ENCODE results near the gene GHRH.

GHRH gene

DNA sequence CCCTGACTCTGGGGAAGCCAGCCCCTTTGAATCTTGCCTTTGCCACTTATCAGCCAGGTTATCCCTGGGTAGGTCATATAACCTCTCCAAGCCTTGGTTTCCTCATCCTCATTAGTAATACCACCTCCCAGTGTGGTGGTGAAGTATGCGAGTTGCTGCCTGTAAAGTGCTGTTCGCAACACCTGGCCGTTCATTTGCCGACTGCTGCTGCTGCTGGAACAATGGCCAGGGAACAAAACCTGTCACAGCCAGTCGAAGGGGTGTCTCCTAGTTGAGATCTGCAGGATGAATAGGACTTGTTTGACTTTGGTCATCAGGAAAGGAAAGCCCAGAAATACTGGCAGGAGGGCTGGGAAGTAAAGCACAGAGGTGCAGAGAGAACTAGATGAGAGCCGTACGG is 34.0 kb upstream of the GHRH start:
- Mint-ChIP-seq H3K27ac (peak overlapping the region in 1 of 2 donors; percentile 68), H3K27me3 (no peaks in the 10 kb centered on the region), H3K4me3 (no peak overlapping the region), H3K9me3 (peaks cover 0 to 10% of the 10 kb centered on the region in 2 donors), H3K4me1 (peaks cover 51% of the 10 kb centered on the region)
- DNase-seq (no peak), ATAC-seq (no peak)

DNA sequence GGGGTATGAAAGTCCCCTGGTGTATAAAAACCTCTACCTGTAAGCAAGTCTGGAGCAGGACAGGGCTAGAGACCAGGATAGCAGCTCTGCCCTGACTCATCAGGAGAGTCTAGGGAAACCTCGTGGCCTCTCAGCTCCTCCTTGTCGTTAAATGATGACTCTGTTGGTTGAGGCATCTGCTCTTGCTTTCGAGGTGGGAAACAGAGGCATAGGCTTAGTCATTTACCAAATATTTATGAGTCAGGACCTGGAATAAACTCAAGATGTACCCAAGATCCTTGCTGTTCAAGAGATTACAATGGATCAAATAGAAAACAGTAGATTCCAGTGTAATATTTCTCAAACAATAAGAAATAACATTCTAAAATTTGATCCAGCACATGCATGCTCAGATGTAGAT is 33.4 kb upstream of the GHRH start:
- ATAC-seq = peak; percentile 71
- Mint-ChIP-seq H3K4me3 (no peak overlapping the region), H3K27me3 (no peaks in the 10 kb centered on the region), H3K27ac (no peak overlapping the region), H3K9me3 (peaks cover 0 to 10% of the 10 kb centered on the region in 2 donors), H3K4me1 (peaks cover 47% of the 10 kb centered on the region)
- DNase-seq = no peak

DNA sequence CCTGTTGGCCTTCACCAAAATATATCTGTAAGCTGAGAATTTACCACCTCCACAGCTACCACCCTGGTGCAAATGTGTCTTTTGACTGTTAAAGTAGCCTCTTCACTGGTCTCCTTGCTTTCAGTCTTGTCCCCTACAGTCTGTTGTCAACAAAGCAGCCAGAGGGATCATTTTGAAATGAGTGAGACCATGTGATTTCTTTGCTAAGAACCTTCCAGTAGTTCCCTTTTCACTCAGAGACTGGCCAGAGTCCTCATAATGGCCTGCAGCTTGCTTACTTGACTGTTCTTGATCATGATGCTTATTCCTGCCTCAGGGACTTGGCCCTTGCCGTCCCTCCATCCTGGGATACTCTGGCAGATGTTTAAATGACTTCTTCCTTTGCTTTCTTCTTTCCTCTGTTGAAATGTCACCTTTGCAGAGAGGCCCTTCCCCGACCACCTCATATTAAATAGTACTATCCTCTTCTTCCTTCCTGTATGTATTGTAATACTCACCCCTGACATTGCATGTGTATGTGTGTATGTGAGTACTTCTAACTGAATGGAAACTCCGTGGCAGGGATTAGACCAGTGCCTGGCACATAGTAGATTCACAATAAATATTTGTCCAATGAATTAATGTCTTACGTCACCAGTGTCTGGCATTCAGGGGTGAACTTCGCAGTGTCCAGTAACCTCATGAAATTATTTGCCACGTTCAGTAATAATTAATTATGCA is 32.8 kb upstream of the GHRH start:
- H3K4me1 Mint-ChIP-seq = peaks cover 41% of the 10 kb centered on the region
- peaks cover 0 to 10% of the 10 kb centered on the region in 2 donors for H3K9me3 Mint-ChIP-seq
- no peak overlapping the region for H3K4me3 Mint-ChIP-seq
- DNase-seq (no peak), ATAC-seq (no peak)
- no peak overlapping the region for H3K27ac Mint-ChIP-seq
- no peaks in the 10 kb centered on the region for H3K27me3 Mint-ChIP-seq

DNA sequence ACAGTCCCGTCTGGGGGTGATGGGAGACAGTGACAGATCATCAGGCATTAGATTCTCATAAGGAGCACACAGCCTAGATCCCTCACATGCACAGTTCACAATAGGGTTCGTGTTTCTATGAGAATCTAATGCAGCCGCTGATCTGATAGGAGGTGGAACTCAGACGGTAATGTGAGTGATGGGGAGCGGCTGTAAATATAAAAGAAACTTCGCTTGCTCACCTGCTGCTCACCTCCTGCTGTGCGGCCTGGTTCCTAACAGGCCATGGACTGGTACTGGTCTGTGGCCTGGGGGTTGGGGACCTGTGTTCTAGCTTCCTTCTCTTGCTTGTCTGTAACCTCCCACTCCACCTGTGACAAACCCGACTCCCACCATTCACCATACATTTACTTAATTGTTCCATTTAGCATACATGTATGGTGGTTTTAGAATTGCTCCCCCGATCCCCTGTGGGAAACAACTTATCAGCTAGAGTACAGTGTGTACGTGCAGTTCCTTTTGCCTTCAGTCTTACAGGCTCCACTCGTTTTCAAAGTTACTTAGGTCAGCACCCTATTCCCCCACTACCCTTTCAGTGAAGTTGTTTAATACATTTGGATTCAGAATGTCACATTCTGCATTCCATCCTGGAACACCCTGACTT is 31.8 kb upstream of the GHRH start:
- H3K9me3 Mint-ChIP-seq = peaks cover 0 to 10% of the 10 kb centered on the region in 2 donors
- H3K27ac Mint-ChIP-seq = no peak overlapping the region
- no peak overlapping the region for H3K4me3 Mint-ChIP-seq
- H3K27me3 Mint-ChIP-seq = no peaks in the 10 kb centered on the region
- peaks cover 43% of the 10 kb centered on the region for H3K4me1 Mint-ChIP-seq
- ATAC-seq (no peak), DNase-seq (no peak)

DNA sequence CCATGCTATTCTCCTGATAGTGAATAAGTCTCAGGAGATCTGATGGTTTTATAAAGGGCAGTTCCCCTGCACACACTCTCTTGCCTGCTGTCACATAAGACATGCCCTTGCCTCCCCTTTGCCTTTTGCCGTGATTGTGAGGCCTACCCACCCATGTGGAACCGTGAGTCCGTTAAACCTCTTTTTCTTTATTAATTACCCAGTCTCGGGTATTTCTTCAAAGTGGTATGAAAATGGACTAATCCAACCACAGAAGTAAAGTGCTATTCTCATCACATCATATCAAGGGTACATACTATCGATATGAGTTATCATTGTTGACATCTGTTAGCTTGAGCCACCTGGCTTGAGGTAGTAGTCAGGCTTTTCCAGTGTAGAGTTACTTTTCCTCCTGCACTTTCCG is 30.1 kb upstream of the GHRH start:
- H3K27me3 Mint-ChIP-seq = no peaks in the 10 kb centered on the region
- DNase-seq (no peak), ATAC-seq (no peak)
- peaks cover 0 to 10% of the 10 kb centered on the region in 2 donors for H3K9me3 Mint-ChIP-seq
- H3K4me1 Mint-ChIP-seq = peaks cover 44% of the 10 kb centered on the region
- H3K27ac Mint-ChIP-seq = no peak overlapping the region
- H3K4me3 Mint-ChIP-seq = peak overlapping the region; percentile 20 to 41

DNA sequence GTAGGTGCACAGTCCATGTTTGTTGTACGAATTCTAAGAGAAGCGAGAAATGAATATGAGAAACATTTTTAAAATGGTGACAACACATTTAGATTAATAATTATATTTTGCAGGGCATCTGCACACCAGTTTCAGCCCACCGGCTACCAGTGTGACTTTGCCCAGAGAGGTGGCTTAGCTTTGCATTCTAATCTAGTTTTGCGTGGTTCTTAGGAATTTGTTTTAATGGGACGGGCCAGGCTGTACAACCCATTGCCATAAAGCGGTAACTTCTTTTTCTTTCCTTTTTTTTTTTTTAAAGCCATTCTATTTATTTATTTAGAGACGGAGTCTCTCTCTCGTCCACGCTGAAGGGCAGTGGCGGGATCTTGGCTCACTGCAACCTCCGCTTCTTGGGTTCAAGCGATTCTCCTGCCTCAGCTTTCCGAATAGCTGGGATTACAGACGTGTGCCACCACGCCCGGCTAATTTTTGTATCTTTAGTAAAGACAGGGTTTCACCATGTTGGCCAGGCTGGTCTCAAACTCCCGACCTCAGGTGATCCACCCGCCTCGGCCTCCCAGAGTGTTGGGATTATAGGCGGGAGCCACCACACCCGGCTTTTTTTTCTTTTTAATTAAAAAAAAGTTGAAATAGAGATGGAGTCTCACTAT is 28.7 kb upstream of the GHRH start:
- H3K9me3 Mint-ChIP-seq = peaks cover 0 to 10% of the 10 kb centered on the region in 2 donors
- no peak for ATAC-seq
- no peak for DNase-seq
- H3K4me3 Mint-ChIP-seq = peak overlapping the region; percentile 92 to 94
- peak overlapping the region; percentile 95 to 97 for H3K27ac Mint-ChIP-seq
- H3K27me3 Mint-ChIP-seq = no peaks in the 10 kb centered on the region
- H3K4me1 Mint-ChIP-seq = peaks cover 38% of the 10 kb centered on the region

DNA sequence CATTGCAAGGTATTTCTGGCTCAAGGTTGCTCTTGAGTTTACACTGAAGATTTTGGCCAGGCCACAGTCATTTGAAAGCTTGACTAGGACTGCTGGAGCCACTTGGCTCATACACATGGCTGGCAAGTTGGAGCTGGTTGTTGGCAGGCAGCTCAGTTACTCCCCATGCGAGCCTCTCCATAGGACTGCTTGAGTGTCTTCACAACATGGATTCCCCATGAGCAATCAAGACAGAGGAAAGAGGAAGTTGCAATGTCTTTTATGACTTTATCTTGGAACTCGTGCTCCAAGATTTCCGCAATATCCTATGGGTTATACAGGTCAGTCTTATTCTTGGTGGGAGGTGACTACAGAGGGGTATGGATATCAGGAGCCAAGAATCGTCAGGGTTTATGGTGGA is 26.5 kb upstream of the GHRH start:
- no peak overlapping the region for H3K27ac Mint-ChIP-seq
- H3K9me3 Mint-ChIP-seq = peaks cover 0 to 4% of the 10 kb centered on the region in 2 donors
- no peak for DNase-seq
- no peak for ATAC-seq
- H3K4me1 Mint-ChIP-seq = peaks cover 20% of the 10 kb centered on the region
- no peaks in the 10 kb centered on the region for H3K27me3 Mint-ChIP-seq
- no peak overlapping the region for H3K4me3 Mint-ChIP-seq

DNA sequence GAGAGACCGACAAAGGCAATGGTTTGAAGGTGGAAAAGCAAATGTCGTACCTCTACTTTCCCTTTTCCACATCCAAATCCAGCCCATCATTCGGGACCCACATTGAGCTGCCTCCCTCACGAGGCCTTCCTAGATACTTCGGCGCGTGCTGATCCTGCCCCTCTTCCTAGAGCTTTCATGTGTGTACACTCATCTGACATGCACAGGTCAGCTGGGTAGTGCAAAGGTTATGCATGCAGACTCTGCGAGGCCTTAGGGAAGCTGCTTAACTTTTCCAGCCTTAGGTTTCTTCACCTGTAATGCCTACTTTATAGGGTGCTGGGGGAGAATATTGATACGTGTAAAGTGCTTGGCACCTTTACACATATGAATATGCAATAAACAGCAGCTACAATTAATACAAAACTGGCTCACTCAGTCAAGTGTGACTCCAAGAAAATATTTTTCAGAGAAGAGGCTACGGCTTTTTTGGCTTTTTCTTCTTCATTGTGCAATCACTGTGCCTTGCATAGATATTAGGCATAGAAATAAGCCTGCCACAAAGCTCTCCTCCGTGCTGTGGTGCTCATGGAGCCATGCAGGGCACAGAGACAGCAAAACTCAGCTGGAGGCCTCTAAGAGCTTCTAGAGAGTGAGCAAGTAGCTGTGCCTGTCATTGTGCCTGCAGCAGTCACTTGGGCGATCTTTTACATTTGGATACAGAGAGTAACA is 24.2 kb upstream of the GHRH start:
- H3K27me3 Mint-ChIP-seq = no peaks in the 10 kb centered on the region
- H3K27ac Mint-ChIP-seq = no peak overlapping the region
- no peaks in the 10 kb centered on the region for H3K9me3 Mint-ChIP-seq
- no peak overlapping the region for H3K4me3 Mint-ChIP-seq
- DNase-seq (no peak), ATAC-seq (no peak)
- H3K4me1 Mint-ChIP-seq = peaks cover 9% of the 10 kb centered on the region

DNA sequence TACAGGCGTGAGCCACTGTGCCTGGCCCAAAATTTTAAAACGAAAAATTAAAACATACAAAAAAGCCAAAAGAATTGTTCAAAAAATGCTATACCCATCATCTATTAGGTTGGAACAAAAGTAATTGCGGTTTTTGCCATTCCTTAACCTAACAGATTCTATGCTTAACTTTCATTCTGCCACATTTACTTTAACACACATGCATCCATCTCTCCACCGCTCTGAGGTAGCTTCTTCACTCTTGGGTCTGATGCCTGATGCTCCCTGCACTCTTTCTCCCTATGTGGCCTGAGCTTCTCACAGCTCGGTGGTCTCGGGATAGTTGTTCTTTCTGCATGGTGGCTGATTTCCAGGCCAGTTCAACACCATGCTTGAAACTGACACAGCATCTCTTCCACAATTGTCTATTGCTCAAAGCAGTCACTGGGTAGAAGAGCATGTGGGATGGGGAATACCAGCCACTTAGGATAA is 23.1 kb upstream of the GHRH start:
- Mint-ChIP-seq H3K9me3 (no peaks in the 10 kb centered on the region), H3K27ac (no peak overlapping the region), H3K4me1 (peaks cover 5% of the 10 kb centered on the region), H3K4me3 (no peak overlapping the region), H3K27me3 (no peaks in the 10 kb centered on the region)
- ATAC-seq (no peak), DNase-seq (no peak)

DNA sequence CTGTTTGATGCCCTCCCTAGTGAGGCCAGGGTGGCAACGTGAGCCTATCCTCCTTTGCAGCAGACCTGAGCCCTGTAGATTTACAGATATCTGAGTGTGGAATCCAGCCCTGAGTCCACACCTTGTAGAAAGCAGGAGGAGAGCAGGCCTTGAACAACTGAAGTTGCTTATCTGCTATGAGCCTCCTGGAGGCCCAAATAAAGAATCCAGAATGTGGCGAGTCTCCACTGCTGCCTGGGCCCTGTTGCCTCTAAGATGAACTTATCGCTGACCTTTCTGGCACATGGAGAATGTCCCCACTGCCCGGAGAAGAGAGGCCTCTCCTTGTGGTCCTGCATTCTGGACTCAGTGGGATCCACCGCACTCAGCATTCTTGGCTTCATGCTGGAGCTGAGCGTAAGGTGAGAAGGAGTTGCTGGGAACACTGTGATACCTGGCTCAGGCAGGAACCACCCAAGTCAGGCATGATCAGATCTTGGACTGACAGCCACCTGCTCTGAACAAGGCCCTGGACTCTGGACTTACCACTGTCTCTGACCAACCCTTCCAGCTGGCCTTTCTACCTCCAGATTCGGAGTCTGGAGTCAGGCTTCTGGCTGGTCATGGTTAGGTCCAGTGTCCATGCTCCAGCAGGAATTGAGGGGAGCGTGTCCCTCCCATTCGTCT is 22.0 kb upstream of the GHRH start:
- H3K4me1 Mint-ChIP-seq = peaks cover 4% of the 10 kb centered on the region
- H3K9me3 Mint-ChIP-seq = no peaks in the 10 kb centered on the region
- DNase-seq (no peak), ATAC-seq (no peak)
- H3K27ac Mint-ChIP-seq = no peak overlapping the region
- H3K27me3 Mint-ChIP-seq = no peaks in the 10 kb centered on the region
- H3K4me3 Mint-ChIP-seq = no peak overlapping the region

DNA sequence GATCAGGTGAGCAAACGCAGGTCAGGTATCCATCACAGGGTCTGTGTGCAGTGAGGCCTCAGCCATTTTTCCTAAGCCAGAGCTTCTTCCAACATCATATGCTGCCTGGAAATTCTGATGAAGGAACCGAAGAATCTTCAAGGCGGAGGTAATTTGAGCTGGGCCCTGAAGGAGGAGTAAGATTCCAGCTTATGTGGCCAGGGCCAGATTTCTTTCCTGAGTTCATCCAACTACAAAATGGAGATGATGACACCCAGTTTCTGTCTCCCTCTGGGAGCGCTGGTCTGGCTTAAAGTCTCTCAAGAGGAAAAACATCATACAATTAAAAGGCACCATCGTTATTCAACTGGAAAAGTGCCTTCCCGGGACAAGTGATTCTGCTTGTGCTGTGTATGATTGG is 20.9 kb upstream of the GHRH start:
- no peak for DNase-seq
- H3K9me3 Mint-ChIP-seq = no peaks in the 10 kb centered on the region
- H3K4me3 Mint-ChIP-seq = no peak overlapping the region

DNA sequence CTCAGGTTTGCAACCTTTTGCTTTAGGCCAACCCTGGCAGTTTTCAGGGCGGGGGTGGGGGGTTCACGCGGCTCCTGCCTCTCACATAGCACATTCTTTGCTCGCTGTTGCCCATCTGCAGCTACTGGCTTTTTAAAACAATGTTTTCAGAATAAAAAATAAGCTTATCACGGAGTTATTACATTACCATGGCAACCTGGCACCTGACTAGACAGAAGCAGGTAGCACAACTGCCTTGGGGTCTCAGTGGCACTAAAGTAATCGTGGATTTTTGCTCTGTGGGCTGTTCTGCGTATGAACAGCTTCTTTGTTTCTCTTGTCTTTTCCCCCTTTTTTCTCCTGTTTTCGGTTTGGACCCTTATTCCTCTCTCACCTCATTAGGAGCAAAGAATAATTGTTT is 18.8 kb upstream of the GHRH start:
- Mint-ChIP-seq H3K4me3 (no peak overlapping the region), H3K9me3 (no peaks in the 10 kb centered on the region), H3K27me3 (no peaks in the 10 kb centered on the region), H3K27ac (no peak overlapping the region), H3K4me1 (peaks cover 14% of the 10 kb centered on the region)
- ATAC-seq (no peak), DNase-seq (no peak)

More for the DNA sequence above, 20.9 kb upstream of the GHRH start:
- no peaks in the 10 kb centered on the region for H3K4me1 Mint-ChIP-seq
- H3K27ac Mint-ChIP-seq = no peak overlapping the region
- no peaks in the 10 kb centered on the region for H3K27me3 Mint-ChIP-seq
- no peak for ATAC-seq

DNA sequence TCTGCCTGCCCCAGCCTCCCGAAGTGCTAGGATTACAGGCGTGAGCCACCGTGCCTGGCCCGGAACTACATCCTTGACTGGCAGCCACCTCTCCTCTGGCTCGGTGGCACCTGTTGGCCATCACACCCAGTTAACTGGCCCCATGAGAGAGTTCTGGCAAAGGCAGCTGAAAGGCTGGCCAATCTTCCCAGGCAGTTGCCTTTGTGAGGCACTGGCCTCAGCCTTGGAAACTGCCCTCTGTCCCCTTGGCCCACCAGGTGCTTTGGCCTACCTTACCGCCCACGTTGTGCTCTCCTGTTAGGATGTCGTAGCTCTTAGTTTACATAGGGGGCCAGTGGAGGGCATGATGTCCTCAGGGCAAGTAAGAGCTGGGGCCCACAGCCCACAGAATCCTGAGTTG is 18.2 kb upstream of the GHRH start:
- Mint-ChIP-seq H3K9me3 (no peaks in the 10 kb centered on the region), H3K4me1 (peaks cover 14% of the 10 kb centered on the region), H3K4me3 (no peak overlapping the region), H3K27me3 (no peaks in the 10 kb centered on the region), H3K27ac (no peak overlapping the region)
- ATAC-seq (no peak), DNase-seq (no peak)

DNA sequence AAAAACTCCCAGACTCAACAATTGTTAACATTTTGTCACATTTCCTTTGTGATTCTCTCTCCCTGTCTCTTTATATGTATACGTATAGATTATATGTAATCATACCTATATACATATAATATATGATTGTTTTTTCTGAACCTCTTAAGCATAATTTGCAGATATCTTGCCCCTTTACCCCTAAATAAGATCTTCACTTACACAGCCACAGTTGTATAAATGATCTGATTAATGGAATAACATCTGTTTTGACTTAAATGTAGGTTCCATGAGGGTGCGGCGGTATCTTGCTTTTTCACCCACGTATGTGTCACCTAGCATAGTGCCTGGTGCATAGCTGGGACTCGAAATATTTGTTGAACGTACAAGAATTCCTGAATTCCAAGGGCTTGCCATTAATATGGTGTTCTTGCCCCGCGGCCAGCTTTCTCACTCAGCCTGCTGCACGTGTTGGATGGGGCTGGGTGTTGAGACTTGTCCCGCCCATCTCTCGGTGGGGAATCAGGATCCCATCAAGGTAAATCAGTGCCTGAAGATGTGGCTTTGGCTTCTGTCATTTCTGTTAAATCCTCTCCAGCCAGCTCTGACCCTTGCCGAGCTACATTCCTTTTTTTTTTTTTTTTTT is 17.5 kb upstream of the GHRH start:
- no peak overlapping the region for H3K4me3 Mint-ChIP-seq
- H3K4me1 Mint-ChIP-seq = peaks cover 14% of the 10 kb centered on the region
- H3K27ac Mint-ChIP-seq = no peak overlapping the region
- DNase-seq (no peak), ATAC-seq (no peak)
- no peaks in the 10 kb centered on the region for H3K9me3 Mint-ChIP-seq
- no peaks in the 10 kb centered on the region for H3K27me3 Mint-ChIP-seq

DNA sequence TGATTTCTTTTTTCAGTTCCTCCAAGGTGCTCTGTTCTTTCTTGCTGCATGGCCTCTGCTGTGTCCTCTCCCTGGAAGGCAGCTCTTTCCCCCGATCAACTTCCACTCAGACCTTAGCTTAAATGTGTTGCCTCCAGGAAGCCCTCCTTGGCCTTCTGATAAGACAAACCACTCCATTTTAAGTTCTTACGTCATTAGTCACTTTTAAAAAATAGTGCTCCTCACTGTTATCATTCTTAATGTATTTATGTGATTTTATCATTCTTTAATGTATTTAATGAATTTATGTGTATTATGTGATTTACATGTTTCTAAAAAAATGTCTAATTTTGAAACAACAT is 15.6 kb upstream of the GHRH start:
- ATAC-seq (no peak), DNase-seq (no peak)
- H3K4me3 Mint-ChIP-seq = no peak overlapping the region
- H3K9me3 Mint-ChIP-seq = no peaks in the 10 kb centered on the region
- H3K4me1 Mint-ChIP-seq = peaks cover 14% of the 10 kb centered on the region
- H3K27ac Mint-ChIP-seq = no peak overlapping the region
- H3K27me3 Mint-ChIP-seq = no peaks in the 10 kb centered on the region

All from stimulated activated naive CD8-positive, alpha-beta T cell treated with anti-CD3 and anti-CD28 coated beads, Interleukin-15, amount 100 ng/mL, for 72 hours (primary cell).